Stimulated activated CD4-positive, alpha-beta T cell treated with anti-CD3 and anti-CD28 coated beads, Interleukin-1b, Interleukin-23, amount 100 ng/mL, for 24 hours (primary cell): ENCODE results near the gene HAGHL.

ENCODE experiments used
- DNase-seq, 4 experiments: peaks; one replicate each; pipeline ENCODE4 v3.0.0-alpha.2; 2020; ENCODE audit warnings: low read depth in 4 of 4, low spot score in 1 of 4

Gene HAGHL, protein sequence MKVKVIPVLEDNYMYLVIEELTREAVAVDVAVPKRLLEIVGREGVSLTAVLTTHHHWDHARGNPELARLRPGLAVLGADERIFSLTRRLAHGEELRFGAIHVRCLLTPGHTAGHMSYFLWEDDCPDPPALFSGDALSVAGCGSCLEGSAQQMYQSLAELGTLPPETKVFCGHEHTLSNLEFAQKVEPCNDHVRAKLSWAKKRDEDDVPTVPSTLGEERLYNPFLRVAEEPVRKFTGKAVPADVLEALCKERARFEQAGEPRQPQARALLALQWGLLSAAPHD

DNA sequence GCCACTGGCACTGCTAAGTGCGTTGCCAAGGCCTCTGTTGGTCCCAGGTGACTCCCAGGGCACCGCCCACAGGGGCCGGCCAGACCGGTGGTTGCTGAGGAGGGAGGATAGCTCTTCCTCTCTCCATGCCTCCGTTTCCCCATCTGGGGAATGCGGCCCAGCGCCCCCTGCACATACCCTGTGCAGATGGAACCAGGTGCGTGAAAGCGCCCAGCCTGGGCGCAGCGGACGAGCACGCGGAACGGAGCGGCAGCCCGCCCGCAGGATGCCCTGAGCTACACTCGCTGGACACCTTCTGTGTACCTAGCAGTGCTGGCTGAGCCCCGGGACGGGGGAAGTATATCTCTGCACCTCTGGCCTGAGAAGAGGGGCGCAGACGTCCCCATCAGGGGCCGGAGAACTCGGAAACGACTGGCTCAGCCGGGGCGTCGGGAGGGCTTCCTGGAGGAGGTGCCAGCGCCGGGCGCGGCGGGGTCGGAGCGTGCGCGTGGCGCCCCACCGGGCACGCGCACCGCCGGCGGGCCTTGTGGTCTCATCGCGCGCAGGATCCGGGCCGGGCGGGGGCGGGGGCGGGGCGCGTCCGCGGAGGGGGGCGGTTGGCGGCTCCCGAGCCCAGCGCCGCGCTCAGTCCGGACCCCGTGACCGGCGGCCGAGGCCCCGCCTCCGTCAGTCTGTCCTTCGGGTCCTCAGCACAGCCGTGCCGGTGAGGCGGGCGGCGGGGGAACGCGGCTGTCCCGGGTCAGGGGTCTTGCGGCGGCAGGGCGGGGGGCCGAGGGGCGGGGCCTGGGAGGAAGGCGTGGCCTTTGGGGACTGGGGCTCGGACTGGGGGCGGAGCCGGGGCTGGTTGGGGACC, at the start of gene HAGHL, which contains the start of gene CCDC78:
HAGHL (plus strand) TSS at position 669 of the 853 bp plus-strand sequence. CDS start 404 bp downstream, outside the sequence.
CCDC78 (minus strand) TSS at position 6 of the 853 bp plus-strand sequence. CDS start 76 bp downstream, outside the sequence.
- DNase-seq: peak in 3 of 4 experiments; percentile 42 to 56 (median 43)

DNA sequence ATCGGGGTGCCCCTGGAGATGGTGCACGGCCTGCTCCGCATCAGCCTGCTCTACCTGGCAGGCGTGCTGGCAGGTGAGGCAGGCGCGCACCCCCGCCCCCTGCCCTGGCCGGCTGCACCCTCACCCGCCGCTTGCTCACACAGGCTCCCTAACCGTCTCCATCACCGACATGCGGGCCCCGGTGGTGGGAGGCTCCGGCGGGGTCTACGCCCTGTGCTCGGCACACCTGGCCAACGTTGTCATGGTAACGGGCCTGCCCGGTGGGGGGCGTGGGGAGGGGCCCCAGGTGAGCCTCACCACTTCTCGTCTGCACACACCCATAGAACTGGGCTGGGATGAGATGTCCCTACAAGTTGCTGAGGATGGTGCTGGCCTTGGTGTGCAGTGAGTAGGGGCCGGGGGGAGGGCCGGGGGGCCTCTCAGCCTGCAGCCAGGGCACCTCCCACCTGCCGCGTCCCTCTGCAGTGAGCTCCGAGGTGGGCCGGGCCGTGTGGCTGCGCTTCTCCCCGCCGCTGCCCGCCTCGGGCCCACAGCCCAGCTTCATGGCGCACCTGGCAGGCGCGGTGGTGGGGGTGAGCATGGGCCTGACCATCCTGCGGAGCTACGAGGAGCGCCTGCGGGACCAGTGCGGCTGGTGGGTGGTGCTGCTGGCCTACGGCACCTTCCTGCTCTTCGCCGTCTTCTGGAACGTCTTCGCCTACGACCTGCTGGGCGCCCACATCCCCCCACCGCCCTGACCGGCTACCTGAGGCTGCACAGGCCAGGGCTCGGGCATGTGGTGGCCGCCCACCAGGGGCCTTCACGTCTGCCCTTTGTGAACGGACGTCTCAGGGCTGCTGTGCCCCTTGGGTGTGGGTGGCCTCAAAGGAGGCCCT, 49.4 kb upstream of the HAGHL start:
- no peak for DNase-seq

DNA sequence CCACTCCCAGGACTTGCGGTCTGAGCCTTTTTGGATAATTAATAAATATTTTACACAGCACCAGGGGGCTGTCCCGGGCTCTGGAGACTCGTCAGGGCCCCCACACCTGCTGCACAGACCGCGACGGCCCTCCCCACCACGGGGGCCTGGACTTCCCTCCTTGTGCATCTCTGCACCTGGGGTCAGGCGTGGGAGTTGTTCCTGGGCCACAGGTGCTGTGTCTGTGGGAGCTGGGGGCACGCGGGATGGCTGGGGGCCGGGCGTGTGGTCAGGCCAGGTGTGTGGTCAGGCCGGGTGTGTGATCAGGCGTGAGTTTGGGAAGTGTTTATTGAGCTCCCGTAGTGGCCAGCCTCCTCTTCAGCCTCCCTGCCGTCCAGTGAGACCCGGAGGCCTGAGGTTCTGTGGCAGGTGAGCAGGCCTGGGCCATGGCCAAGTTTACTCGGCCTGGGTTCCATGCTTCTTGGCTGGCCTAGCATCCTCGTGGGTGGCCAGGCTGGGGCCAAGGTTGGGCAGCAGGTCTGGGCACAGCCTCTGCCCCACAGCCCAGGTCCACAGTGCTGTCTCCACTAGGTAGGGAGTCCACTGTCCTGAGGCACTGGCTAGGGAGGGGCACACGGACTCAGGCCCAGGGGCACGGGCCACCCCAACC, 48.6 kb upstream of the HAGHL start:
- no peak for DNase-seq

DNA sequence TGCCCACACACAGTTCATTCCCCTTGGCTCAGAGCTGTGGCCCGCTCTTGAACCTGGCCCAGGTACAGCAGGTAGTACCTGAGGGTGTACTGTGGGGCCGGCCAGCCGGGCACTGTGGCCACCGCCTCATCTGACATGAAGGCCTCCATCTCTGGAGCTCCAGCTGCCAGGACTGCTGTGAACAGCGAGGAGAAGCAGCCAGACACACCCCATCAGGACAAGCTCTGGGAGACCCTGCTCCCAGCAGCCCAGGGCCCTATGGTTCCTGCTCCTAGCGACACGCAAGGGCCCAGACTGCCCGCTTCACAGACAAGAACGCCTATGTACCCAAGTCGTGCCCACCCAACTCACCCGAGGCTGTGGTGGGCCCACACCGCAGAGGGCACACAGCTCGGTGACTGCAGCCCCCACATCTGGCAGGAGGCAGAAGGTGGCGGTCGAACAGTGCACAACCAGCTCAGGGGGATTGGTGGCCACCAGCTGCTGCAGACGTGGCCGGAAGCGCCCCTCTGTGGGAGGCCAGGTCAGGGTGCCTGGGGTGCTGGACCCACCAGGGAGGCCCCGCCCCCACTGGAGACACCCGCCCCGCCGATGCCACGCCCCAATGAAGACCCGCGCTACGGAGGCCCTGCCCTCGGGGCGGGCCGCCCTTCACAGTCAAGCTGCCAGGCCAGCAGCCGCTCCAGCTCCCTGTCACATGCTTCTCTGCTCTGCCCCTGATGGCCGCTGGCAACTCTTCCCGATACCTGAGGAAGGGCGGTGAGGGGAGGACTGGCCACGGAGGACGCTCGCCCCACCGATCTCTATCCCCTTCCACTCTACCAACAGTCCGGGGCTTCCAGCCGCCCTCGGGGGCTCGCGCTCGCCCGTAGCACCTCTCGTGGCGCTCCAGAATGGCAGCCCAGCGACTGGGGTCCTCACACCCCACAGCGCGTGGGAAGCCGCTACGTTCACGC, 47.8 kb upstream of the HAGHL start:
- no peak for DNase-seq

DNA sequence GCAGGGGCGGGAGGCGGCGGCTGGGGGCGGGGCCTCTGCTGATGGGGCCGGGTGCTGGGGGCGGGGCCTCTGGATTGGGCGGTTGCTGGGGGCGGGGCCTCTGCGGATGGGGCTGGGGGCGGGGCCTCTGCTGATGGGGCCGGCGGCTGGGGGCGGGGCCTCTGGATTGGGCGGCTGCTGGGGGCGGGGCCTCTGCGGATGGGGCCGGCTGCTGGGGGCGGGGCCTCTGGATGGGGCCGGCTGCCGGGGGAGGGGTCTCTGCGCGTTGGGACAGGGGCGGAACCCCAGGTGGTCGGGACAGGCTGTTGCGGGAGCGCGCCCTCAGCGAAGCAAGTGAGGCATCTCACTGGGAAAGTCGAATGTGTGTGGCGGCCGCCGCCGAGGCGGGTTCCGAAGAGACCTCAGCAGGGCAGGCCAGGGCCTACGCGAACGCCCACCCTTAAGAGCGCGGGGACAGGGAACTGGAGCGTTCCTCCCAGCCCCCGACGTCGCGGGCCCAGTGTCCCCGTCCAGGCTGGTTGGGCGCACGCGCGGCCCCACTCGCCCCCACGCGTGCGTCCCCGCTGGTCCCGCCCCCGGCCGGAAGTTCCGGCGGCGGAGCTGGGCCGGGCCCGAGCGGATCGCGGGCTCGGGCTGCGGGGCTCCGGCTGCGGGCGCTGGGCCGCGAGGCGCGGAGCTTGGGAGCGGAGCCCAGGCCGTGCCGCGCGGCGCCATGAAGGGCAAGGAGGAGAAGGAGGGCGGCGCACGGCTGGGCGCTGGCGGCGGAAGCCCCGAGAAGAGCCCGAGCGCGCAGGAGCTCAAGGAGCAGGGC, 46.9 kb upstream of the HAGHL start, which contains the start of gene STUB1:
STUB1 (plus strand) TSS at position 597 of the 811 bp plus-strand sequence; CDS start at position 713, 116 bp downstream.
- DNase-seq: peak; percentile 66 to 88 (median 84)

DNA sequence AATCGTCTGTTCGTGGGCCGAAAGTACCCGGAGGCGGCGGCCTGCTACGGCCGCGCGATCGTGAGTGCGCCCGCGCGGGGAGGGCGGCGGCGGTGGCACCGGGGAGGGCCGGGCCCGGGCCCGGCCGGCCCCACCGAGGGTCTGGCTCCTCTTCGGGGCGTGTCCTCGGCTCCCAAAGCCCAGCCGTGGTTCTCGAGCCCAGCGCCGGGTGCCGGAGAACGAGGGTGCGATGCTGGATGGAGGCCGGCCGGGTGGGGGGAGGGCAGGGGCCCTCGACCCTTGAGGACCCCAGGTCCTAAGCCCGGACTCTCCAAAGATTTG, 46.3 kb upstream of the HAGHL start:
- no peak for DNase-seq

DNA sequence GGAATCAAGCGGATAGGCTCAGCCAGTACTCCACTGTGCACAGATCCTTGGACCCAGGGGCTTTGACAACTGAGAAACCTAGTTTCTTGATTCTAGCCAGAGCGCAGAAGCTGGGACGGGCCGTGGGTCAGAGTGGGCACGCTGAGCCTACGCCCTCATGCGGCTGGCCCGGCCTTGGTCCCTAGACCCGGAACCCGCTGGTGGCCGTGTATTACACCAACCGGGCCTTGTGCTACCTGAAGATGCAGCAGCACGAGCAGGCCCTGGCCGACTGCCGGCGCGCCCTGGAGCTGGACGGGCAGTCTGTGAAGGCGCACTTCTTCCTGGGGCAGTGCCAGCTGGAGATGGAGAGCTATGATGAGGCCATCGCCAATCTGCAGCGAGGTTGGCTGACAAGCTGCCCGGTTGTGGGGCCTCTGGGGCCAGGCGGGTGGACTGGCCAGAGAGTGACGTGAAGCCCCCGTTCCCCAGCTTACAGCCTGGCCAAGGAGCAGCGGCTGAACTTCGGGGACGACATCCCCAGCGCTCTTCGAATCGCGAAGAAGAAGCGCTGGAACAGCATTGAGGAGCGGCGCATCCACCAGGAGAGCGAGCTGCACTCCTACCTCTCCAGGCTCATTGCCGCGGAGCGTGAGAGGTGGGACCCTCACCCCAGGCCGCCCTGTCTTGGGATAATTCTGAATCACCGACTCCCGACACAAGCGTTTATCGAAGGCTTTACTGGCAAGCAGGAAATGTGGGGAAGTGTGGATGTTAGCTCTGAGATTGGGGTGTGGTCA, 45.8 kb upstream of the HAGHL start:
- no peak for DNase-seq

DNA sequence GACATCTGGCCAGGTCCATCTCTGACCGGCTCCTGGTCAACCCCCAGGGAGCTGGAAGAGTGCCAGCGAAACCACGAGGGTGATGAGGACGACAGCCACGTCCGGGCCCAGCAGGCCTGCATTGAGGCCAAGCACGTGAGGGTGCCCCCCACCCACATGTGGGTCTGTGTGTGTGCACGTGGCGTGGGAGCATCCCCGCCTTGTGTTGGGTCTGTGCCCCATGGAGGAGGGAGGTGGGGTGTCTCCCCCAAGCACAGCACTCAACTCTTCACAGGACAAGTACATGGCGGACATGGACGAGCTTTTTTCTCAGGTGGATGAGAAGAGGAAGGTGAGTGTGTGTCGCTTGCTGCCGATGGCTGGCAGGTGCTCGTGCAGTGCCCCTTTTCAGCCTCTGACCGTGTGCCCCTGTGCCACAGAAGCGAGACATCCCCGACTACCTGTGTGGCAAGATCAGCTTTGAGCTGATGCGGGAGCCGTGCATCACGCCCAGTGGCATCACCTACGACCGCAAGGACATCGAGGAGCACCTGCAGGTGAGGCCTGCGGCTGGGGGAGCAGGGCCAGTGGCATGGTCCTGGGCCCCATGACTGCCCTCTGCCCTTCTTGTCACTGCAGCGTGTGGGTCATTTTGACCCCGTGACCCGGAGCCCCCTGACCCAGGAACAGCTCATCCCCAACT, 45.0 kb upstream of the HAGHL start:
- DNase-seq: no peak

DNA sequence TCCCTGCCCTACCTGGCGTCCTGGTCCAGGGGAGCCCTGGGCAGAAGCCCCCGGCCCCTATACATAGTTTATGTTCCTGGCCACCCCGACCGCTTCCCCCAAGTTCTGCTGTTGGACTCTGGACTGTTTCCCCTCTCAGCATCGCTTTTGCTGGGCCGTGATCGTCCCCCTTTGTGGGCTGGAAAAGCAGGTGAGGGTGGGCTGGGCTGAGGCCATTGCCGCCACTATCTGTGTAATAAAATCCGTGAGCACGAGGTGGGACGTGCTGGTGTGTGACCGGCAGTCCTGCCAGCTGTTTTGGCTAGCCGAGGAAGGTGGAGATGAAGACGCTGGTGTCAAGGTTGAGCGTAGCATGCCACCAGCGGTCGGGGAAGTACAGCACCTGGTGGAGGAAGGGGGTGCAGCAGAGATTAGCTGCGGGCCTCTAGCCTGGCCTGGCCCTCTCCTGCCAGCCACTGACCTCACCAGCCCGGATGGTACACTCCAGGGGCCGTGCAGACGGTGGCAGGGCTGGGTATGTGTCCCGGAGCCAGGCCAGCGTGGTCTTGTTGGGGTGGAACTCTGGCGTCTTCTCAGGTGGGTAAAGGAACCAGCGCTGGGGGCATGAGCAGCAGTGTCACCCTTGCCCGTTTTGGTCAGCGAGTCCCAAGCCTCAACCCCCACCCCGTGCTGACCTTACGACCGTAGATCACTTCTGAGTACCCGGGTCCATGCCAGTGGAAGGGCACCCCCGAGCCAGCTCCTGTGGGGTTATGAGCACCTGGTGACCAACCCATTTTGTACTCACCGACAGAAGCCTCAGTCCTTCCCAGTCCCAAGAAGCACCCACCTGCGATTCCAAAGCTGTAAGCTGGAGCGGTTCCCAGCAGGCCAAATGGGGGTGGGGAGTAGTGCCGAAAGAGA, 44.2 kb upstream of the HAGHL start:
- DNase-seq: no peak

DNA sequence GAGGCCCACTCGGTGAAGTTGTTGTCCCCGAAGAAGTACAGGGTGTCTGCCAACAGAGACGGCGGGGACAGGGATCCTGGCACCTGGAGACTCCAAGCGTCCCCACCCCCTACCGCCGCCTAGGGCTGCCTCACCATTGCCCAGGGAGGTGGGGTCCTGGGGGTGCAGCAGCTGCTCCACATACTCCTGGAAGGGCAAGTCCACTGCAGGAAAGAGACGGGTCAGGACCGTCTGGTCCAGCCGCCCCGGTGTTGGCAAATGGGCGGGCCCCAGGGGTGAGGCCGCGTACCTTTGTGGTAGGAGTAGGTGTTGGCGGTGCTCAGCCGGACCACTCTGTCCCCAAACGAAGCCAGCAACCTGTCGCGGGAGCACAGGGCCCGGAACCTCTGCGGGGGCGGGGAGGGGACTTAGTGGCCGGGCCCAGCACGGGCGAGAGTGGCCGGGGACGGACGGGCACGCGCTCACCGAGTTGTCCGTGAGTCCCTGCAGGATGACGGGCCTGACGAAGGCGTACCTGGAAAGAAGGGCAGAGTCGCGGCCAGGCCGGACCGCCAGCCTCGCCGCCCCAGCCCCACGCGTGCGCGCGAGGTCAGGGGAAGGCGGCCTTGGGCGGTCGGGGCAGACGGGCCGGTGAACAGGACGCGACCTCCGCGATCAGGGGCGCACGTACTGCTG, 43.4 kb upstream of the HAGHL start:
- DNase-seq: no peak

DNA sequence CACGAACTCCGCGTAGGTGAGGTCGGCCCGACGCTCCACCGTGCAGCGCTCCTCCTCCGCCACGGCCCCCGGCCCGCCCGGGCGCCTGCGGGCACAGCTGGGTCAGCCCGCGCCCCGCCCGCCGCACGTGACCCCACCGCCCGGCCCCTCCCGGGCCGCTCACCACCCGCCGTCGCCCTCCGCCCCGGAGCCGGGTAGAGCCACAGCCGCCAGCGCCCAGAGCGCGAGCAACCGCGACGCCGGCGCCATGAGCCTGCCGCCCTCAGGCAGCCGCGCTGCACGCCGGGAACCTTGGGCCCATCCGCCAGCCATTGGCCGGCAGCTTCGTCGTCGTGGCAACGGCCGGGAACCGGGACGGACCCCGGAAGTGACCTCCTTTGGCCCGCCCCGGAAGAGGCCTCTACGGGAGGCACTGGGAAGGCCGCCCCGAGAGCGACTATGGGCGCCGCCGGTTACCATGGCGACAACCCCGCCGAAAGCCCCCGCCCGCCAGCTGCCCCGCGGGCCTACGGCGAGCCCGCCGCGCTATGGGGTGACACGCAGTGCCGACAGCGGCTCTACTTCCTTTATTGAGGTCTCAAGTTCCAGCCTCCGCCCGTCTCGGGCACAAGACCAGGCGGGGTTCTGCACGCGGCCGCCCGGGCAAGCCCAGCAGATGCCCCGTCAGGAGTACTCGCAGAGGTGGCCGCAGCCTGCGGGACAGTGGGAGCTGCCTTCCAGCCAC, 42.7 kb upstream of the HAGHL start, which contains the start of gene JMJD8:
JMJD8 (minus strand) TSS at position 264 of the 724 bp plus-strand sequence; CDS start at position 249, 15 bp downstream.
- peak; percentile 90 to 98 (median 96) for DNase-seq

DNA sequence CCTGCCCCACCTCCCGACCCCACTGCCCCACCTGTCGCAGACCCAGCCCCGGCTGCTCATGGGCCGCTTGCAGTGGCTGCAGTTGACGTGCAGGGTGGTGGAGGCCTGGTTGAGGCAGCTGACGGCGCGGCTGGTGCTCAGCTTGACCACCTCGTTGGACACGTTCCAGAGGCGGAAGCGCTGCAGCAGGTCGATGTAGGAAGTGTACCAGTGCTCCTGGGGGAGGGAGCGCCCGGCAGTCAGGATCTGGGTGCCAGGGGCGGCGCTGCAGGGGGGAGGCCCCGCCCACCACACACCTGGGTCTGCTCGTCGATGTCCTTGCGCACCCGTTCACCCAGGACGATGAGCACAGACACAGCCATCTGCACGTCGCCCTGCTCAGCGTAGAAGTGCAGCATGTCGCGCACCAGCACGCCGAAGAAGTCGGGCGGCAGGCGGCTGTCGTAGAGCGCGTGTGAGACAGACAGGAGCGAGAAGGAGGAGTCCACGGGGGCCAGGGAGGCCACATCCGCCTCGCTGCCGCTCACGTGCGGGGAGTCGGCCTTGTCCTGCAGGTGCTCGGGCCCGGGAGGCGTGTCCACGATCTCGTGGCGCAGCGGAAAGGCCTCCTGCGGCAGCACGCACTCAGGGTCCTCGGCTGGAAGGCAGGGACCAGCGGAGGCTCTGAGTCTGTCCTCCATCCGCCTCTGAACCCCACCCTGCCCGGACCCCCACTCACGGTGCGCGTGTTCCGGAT, 41.8 kb upstream of the HAGHL start:
- no peak for DNase-seq

DNA sequence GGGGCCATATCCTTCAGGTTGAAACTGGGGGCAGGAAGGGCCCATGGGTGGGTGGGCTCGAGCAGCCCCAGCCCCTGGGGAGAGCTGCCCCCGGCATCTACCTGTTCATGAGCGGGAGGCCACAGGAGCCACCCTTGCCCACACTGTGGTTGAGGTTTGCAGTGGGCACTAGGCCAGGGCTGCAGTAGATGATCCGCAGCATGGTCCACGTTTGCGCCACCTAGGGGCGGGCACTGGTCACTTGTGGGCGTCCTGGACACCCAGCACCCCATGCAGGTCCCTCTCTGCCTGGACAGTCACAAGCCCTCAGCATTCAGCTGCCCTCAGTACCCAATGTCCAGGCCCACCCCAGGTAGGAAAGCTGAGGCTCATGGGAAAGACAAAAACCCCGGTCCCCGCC, 40.9 kb upstream of the HAGHL start:
- no peak for DNase-seq
